ENCODE results near the gene CDH13.

GRCh38 chr16:82972331-82972919 lies 345.7 kb downstream of the CDH13 start:
- TF ChIP-seq CTCF (conservative IDR thresholded peaks at IDR 0.05; ENCODE audit: low read length) (no peak), EZH2phosphoT487 (IDR thresholded peaks at IDR 0.05; ENCODE audit: borderline replicate concordance, low read depth, low read length) (no peak)

Data from OCI-LY7 (cell line).